A172 (cell line): ENCODE data around the gene KCNE3. TPM values are rescaled to one million over a fixed set of nuclear protein-coding genes. Genes with fewer than 3 reads are reported as not detected.
A peak's percentile ranks its signal among the peaks of the same experiment; 100 is the strongest.
"Not testable (repeated sequence)": the region's sequence is repeated elsewhere in the genome, so short reads cannot be mapped to it uniquely, and the experiment has no call there.

ENCODE experiments used
- DNase-seq: peaks from one replicate; pipeline ENCODE4 v3.0.0-alpha.2; 2015; ENCODE audit warnings: low spot score
- total RNA-seq: library from RNA; depleted of rRNA; stranded (reverse); fragments of >200 nt; shearing (Covaris generic); gene quantifications from 2 replicates; pipeline ENCODE4 v1.2.3, GENCODE V29; 2014; rRNA removed

Gene KCNE3
- total RNA-seq, 1 experiment from 2014 or later: not detected

DNA sequence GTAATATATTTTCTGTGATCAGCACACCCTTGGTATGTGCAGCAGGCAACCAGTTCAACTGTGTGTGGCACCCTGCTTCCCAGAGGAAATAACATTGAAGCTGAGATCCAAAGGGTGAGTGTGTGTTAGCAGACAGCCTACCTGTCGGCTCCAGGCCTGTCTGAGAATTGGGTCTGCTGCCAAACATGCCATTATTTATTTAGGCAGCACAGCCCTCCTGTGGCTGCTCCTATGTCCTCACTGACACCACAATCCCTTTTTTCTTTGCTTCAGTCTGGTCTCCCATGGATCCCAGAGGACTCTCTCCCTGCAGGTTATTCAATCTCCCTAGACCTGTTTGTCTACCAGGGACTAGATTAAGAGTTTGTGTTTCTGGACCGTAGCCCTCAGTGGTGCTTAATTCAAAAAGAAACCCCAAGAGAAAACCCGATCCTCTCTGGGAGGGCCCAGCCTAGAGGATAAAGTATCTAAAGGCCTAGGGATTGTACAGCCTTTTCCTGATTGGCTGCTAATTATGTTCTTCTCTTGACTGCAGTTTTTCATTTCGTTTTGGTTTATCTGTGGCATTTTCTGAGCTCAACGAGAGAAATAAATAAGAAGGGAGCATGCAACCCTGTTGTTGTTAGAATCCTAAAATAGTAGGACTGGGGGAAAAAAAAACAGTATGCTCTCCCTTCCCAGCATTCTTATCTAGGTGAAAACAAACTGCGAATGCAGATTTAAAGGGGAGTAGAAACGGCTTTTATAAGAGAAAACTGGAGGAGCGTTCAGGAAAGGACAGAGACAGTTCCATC is 24.1 kb downstream of the KCNE3 start:
- DNase-seq: peak; percentile 44

DNA sequence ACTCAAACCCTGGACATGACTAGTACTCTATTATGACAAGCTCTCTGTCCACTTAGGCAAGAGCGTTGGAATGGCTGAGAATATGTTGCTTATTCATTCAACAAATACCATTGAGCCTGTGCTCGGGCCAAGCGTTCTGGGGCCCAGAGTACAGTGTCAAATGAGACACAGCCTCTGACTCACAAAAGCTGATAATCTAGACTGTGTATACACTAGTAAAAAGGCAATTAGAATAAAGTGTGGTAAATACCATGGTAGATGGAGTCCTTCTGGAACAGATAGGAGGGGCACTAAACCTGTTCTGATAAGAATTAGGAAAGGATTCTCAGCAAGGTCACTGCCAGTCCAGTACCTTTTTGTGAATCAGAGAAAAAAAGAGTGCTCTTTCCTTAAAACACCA is 24.7 kb downstream of the KCNE3 start:
- DNase-seq: no peak

DNA sequence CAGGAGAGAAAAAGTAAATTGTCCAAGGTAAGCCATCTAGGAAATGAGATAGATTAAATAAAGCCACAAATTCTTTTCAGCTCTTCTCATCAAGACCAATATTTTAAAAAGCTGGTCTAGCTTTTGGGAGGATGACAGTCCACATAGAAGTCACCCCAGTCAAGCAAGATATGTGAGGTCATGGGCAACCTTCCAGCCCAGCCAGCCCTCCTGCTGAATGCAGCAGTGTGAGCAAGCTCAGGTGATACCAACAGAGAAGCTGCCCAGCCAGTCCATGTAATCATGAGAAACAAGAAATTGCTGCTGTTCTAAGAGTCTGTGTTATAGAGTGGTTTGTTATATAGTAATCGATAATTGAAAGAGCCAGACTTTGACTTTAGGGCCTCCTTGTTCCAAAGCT is 28.7 kb downstream of the KCNE3 start:
- DNase-seq: no peak

DNA sequence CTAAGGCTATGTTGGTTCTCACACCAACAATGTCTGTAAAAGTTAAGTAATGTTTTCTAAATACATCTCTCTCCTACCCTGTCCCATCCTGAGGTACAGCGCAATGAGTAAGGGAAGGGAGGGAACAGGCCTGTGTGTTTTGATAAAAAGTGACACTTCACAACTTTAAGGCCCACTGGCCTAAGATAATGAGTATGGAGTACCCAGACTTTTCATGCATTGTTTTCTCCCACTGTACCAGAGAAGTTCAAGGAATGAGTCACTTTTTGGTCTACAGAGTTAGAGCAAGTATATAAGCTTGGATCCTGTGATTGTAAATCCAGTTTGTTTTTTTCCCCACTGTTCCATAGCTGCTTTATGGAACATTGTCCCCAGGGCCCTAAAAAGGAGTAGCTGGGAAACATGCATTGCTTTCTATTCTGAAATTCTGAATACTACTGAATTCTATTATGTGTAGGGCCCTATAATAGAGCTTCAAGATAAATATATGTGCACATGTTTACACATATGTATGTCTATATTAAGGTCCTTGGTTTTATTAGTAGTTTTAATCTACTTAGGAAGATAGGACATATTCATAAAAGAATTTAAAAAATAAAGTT is 29.8 kb downstream of the KCNE3 start:
- no peak for DNase-seq

DNA sequence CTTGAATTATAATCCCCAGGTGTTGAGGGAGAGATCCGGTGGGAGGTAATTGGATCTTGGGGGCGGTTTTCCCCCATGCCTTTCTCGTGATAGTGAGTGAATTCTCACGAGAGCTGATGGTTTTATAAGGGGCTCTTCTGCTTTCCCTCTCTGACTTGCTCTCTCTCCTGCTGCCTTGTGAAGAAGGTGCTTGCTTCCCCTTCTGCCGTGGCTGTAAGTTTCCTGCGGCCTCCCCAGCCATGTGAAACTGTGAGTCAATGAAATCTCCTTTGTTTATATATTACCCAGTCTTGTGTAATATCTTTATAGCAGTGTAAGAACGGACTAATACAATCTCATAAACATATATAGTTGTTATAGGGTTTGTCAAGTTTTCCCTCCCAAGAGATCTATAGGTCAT is 32.8 kb downstream of the KCNE3 start:
- no peak for DNase-seq

DNA sequence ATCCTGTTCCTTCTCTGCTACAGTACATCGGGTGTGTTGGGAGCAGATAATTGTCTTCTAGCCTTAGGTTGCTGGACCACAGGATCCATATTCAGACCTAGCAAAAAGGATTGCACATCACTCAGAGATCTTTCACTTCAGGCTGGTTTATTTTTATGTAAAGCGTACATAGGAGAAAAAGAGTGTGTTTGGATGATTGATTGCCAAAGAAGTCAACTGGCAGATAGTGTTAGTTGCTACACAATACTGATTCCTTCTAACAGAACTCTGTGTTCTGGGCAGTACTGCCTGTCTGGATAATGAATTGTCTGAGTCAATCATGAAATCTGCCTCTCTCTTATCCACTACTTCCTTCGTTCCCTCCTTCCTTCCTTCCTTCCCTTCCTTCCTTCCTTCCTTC is 38.1 kb downstream of the KCNE3 start:
- DNase-seq: no peak

DNA sequence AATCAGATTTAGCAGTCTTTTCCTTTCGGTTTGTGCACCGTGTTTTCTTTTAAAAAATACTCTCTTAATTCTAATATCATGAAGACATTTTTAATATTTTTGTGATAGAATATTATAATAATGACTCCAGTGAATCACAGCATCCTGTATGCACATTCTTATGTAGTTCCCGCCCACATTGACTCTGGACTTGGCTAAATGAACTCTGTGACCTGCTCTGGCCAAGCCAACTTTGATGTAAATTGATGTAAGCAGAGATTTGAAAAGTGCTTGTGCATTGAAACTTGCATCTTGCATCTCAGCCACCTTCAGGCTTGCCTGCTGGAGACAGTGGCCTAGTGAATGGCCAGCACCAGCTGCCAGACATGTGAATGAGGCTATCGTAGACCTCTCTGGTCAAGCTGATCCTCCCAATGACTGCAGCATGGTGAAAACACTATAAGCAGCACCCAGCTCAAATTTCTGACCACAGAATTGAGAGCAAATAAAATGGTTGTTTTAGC is 39.9 kb downstream of the KCNE3 start:
- no peak for DNase-seq

DNA sequence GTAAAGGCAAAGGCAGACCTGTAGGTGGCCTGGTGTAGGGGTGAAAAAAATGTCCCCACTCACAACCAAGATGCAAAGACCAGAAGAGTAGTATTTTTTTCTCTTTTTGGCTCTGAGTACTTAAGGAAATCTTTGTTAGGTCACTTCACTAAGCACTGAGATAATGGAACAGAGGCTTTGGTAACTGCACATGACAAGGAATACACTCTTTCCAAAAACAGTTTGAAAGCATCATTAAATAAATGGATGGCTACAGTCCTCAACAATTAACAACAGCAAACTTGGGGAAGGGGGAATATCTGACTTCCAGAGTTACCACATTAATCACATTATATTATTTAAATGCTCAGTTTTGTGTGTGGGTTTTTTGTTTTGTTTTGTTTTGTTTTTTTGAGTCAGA is 42.2 kb downstream of the KCNE3 start:
- no peak for DNase-seq

DNA sequence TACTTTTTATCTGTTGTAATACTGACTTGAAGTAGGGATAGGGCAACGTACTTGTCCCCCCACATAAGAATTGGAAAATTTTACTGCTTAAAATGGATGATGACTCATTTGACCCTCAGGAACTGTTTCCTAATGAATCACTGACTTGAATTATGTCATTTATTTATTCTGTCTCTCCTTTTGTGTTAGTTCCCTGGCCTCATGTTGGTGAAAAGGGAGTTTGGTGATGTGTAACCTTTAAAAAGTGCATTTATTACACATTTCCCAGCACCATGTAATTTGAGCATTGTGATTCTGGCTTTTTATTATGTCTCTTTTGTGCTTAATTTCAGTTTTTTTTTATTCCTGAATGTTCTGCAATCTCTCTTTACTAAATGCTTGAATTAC is 48.8 kb downstream of the KCNE3 start:
- peak; percentile 73 for DNase-seq

DNA sequence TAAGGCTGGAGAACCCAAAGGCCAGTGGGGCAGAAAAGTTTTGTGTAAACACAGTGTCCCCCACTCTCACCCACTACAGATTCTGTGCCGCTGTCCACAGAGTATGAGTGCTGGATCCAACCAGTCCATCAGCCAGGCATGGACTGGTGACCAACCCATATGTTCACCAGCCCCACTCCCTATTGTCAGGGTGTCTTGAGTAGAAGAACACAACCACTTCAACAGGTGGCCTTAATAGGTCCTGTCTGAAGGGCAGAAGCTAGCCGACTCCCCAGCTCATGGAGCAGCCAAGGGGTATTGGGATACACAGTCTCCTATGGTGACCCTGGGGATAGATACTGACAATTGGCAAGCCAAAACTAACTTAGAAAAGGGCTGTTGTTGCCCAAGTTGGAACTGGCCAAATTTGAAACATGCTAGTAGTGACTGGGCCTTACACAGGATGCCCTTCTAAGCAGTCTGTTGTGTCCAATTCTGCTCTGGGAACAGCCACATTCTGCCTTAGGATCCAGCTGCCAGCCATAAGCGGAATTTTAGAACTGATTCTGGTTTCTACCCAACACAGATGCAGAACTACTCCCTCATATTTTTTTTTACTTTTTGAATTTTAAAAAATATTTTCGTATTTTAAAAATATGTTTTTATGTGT is 49.4 kb downstream of the KCNE3 start:
- DNase-seq: no peak

DNA sequence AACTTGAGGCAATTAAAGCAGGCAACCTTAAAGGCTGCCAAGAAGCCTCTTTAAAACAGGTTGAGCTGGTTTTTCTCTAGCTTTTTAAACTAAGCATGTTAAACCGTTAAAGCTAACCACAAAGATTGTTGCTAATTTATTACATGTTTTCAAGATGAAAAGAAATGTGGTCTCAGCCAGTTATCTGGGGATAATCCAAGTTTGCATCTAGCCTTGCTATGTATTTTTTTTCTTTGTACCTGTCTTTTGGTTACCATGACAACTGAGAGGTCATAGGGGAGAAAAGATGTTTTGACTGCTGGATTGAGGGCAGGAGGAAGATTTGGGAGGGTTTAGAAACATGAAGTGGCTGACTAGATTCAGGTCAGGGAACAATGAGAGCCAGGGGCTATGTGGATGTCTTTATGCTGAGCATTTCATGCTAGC is 50.0 kb downstream of the KCNE3 start:
- no peak for DNase-seq

DNA sequence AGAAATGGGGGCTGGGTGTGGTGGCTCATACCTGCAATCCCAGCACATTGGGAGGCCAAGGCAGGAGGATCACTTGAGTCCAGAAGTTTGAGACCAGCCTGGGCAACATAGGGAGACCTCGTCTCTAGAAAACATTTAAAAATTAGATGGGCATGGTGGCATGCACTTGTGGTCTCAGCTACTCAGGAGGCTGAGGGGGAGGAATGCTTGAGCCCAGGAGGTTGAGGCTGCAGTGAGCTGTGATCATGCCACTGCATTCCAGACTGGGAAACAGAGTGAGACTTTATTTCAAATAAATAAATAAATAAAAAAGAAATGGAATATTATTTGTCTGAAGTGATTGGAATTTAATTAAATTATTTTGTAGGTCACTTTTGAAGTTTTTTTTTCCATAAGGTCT is 50.4 kb downstream of the KCNE3 start:
- DNase-seq: not testable (repeated sequence)

DNA sequence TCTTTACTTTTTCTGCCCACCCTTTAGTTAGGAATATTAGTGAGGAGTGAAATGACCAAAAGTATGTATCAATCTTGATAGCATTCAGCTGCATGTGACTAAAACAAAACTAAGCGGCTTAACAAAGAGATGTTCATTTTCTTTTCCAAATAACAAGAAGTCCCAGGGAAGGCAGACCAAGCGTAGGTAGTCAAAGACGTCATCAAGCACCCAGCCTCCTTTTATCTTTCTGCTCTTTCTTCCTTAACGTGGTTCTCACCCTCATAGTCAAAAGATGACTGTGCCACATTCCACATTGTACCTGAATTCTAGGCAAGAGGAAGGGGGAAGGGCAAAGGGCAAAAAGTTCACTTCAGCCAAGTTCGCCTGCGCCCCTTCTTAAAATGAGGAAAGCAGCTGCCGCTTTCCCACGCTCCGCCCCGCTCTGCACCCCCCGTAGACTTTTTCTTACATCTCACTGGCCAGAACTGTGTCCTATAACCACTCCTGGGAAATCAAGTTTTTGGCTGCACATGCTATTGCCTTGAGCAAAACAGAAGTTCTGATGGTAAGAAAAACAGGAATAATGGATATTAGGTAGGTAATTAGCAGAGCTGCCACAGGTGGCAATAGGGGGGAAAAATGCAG is 54.5 kb downstream of the KCNE3 start:
- no peak for DNase-seq

DNA sequence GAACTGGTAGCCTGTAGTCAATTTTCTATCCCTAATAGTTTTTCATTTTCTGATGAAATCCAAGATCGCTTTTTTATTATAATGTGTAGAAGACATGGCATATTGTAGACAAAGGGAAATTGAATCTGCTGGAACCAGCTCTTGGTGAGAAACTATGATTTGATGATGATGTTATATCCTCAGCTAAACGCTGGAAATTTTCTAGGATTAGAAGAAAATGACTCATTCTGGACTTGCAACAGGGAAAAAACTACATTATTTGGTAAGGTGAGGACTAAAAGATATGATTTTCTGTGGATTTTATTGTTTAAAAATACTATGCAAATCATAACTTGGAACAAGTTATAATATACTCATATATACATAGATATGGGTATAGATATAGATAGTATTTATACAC is 55.0 kb downstream of the KCNE3 start:
- no peak for DNase-seq

DNA sequence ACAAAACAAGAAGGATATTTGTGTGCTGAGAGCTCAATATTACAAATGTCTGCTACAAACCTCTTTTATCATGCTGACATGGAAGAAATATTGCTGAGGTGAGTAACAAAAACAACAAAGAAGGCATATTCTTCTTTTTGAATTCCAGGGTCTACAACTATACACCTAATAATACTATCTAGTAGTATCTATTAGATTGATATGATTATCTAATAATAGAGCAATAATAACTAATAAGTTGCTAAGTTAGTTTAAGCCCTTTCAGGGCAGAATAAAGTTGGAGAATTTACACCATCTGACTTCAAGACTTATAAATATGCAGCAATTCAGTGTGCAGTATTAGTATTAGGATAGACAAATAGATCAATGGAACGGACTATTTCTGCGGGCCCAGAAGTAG is 57.7 kb downstream of the KCNE3 start:
- no peak for DNase-seq

Other genes starting within 250 kb of the KCNE3 start
- 0.48 and 1.5 TPM in 2 replicates for gene P4HA3, start 155.9 kb downstream of the KCNE3 start, total RNA-seq
- 10.4 and 13.7 TPM in 2 replicates for gene PGM2L1, start 69.1 kb downstream of the KCNE3 start, total RNA-seq
- 8.3 and 8.8 TPM in 2 replicates for gene LIPT2, start 26.2 kb upstream of the KCNE3 start, total RNA-seq
- 28.7 and 41.1 TPM in 2 replicates for gene POLD3, start 125.0 kb upstream of the KCNE3 start, total RNA-seq